HEK293 (cell line): ENCODE results near the gene AIF1L.

ENCODE experiments used
- CTCF ChIA-PET: fragments of 350-600 bp; formaldehyde crosslinking; extraction: SDS; loops from one replicate; lab custom pipeline; 2021; ENCODE audit warnings: antibody characterized with exemption; lab: Yijun Ruan, JAX
- POLR2A ChIA-PET: fragments of 300-600 bp; formaldehyde crosslinking; extraction: SDS; loops from one replicate; lab custom pipeline; 2020; ENCODE audit warnings: antibody characterized with exemption, inconsistent platforms; lab: Yijun Ruan, JAX
- H3K27ac ChIP-seq: fragments of 200-500 bp; sonication (Bioruptor generic); 2 replicates; pipeline ENCODE4 v1.5.1; 2014; ENCODE audit warnings: low read depth, low read length, control low read depth, inconsistent platforms; ENCODE audit errors: extremely low read depth
- H3K36me3 ChIP-seq, 2 experiments: fragments of 200-500 bp in 1 of 2; sonication (Bioruptor generic) in 1 of 2; 1 replicate in 1 of 2; 2 replicates in 1 of 2; pipeline ENCODE4 v1.5.1; 2014 to 2017; ENCODE audit warnings: inconsistent platforms in 2 of 2, low read length in 2 of 2; ENCODE audit not compliant: control insufficient read depth in 2 of 2, insufficient read depth in 1 of 2
- H3K4me1 ChIP-seq: fragments of 200-500 bp; sonication (Bioruptor generic); 2 replicates; pipeline ENCODE4 v1.5.1; 2014; ENCODE audit warnings: mild to moderate bottlenecking, low read length, inconsistent platforms; ENCODE audit not compliant: control insufficient read depth, insufficient read depth
- H3K4me3 ChIP-seq: 2 replicates; pipeline ENCODE4 v1.5.1; 2011; ENCODE audit warnings: low read depth, mild to moderate bottlenecking, control low read depth, low read length, moderate library complexity
- H3K9me3 ChIP-seq: fragments of 200-500 bp; sonication (Bioruptor generic); 2 replicates; pipeline ENCODE4 v1.5.1; 2014; ENCODE audit warnings: low read depth, low read length, inconsistent platforms; ENCODE audit not compliant: control insufficient read depth, insufficient read depth
- GLIS1 ChIP-seq: fragments of 450-650 bp; formaldehyde crosslinking; IDR thresholded peaks from 2 replicates; pipeline ENCODE4 v1.5.1; 2016; ENCODE audit warnings: missing biosample characterization, missing genetic modification characterization
- OVOL3 ChIP-seq: fragments of 450-650 bp; formaldehyde crosslinking; IDR thresholded peaks from 2 replicates; pipeline ENCODE4 v1.5.1; 2016; ENCODE audit warnings: missing biosample characterization, missing genetic modification characterization
- PRDM1 ChIP-seq: fragments of 450-650 bp; formaldehyde crosslinking; IDR thresholded peaks from 2 replicates; pipeline ENCODE4; 2016; ENCODE audit warnings: missing biosample characterization, missing genetic modification characterization
- SP3 ChIP-seq: fragments of 450-650 bp; formaldehyde crosslinking; IDR thresholded peaks from 2 replicates; pipeline ENCODE4 v1.5.1; 2016; ENCODE audit warnings: missing biosample characterization, missing genetic modification characterization
- YY2 ChIP-seq: fragments of 450-650 bp; formaldehyde crosslinking; IDR thresholded peaks from 2 replicates; pipeline ENCODE4 v1.5.1; 2016; ENCODE audit warnings: missing biosample characterization, missing genetic modification characterization
- ZNF146 ChIP-seq: fragments of 450-650 bp; formaldehyde crosslinking; IDR thresholded peaks from 2 replicates; pipeline ENCODE4 v1.5.1; 2016; ENCODE audit warnings: missing biosample characterization, missing genetic modification characterization
- ZNF16 ChIP-seq: fragments of 450-650 bp; formaldehyde crosslinking; IDR thresholded peaks from 2 replicates; pipeline ENCODE4 v1.5.1; 2016; ENCODE audit warnings: low read depth, missing biosample characterization, missing genetic modification characterization
- ZNF223 ChIP-seq: fragments of 450-650 bp; formaldehyde crosslinking; IDR thresholded peaks from 2 replicates; pipeline ENCODE4 v1.5.1; 2016; ENCODE audit warnings: missing biosample characterization, missing genetic modification characterization
- ZNF266 ChIP-seq: fragments of 450-650 bp; formaldehyde crosslinking; IDR thresholded peaks from 2 replicates; pipeline ENCODE4 v1.5.1; 2016; ENCODE audit warnings: missing biosample characterization, missing genetic modification characterization, low read depth
- ZNF302 ChIP-seq: fragments of 450-650 bp; formaldehyde crosslinking; IDR thresholded peaks from 2 replicates; pipeline ENCODE4 v1.5.1; 2016; ENCODE audit warnings: missing biosample characterization, missing genetic modification characterization, low read depth
- ZNF423 ChIP-seq: fragments of 450-650 bp; formaldehyde crosslinking; IDR thresholded peaks from 2 replicates; pipeline ENCODE4 v1.5.1; 2016; ENCODE audit warnings: missing biosample characterization, missing genetic modification characterization
- ZNF510 ChIP-seq: fragments of 450-650 bp; formaldehyde crosslinking; IDR thresholded peaks from 2 replicates; pipeline ENCODE4 v1.5.1; 2018; ENCODE audit warnings: mild to moderate bottlenecking, missing genetic modification characterization, missing biosample characterization; ENCODE audit not compliant: insufficient replicate concordance
- ZNF513 ChIP-seq: fragments of 450-650 bp; IDR thresholded peaks from 2 replicates; pipeline ENCODE4 v1.5.1; 2018; ENCODE audit warnings: missing biosample characterization, missing genetic modification characterization
- ZNF518A ChIP-seq: fragments of 450-650 bp; formaldehyde crosslinking; conservative IDR thresholded peaks from 2 replicates; pipeline ENCODE4 v1.5.1; 2016; ENCODE audit warnings: low read depth, missing biosample characterization, missing genetic modification characterization
- ZNF549 ChIP-seq: fragments of 450-650 bp; IDR thresholded peaks from 2 replicates; pipeline ENCODE4 v1.5.1; 2018; ENCODE audit warnings: missing biosample characterization, missing genetic modification characterization, mild to moderate bottlenecking, inconsistent platforms, moderate library complexity
- ZNF624 ChIP-seq: fragments of 450-650 bp; formaldehyde crosslinking; IDR thresholded peaks from 2 replicates; pipeline ENCODE4 v1.5.1; 2017; ENCODE audit warnings: missing biosample characterization, missing genetic modification characterization
- ZNF76 ChIP-seq: fragments of 450-650 bp; formaldehyde crosslinking; IDR thresholded peaks from 2 replicates; pipeline ENCODE4; 2016; ENCODE audit warnings: low read depth, missing biosample characterization, missing genetic modification characterization, borderline replicate concordance
- ZSCAN16 ChIP-seq: fragments of 450-650 bp; formaldehyde crosslinking; IDR thresholded peaks from 2 replicates; pipeline ENCODE4 v1.5.1; 2016; ENCODE audit warnings: missing biosample characterization, missing genetic modification characterization
- TF ChIP-seq, protein P1 (sequence below): fragments of 450-650 bp; formaldehyde crosslinking; IDR thresholded peaks from 2 replicates; pipeline ENCODE4 v1.5.1; 2016; ENCODE audit warnings: missing biosample characterization, missing genetic modification characterization

Gene AIF1L

GRCh38 chr9:131162886-131163285 is 66.6 kb downstream of the AIF1L start (continued):
- TF ChIP-seq, protein P1, sequence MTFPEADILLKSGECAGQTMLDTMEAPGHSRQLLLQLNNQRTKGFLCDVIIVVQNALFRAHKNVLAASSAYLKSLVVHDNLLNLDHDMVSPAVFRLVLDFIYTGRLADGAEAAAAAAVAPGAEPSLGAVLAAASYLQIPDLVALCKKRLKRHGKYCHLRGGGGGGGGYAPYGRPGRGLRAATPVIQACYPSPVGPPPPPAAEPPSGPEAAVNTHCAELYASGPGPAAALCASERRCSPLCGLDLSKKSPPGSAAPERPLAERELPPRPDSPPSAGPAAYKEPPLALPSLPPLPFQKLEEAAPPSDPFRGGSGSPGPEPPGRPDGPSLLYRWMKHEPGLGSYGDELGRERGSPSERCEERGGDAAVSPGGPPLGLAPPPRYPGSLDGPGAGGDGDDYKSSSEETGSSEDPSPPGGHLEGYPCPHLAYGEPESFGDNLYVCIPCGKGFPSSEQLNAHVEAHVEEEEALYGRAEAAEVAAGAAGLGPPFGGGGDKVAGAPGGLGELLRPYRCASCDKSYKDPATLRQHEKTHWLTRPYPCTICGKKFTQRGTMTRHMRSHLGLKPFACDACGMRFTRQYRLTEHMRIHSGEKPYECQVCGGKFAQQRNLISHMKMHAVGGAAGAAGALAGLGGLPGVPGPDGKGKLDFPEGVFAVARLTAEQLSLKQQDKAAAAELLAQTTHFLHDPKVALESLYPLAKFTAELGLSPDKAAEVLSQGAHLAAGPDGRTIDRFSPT (tag by site-specific recombination), result no peak
- TF ChIP-seq ZNF549 (tag by site-specific recombination), result no peak
- TF ChIP-seq, all 188 proteins: peak for 0

- peaks cover 0 to 62% of the 10 kb centered on the region in 2 experiments; a peak in 1 of 3 replicates for H3K36me3 ChIP-seq
- CTCF ChIA-PET, result interaction anchor here (0.6 to 1.7 kb wide), 5 partner anchors 12 to 182 kb away, joined by 3 to 7 read pairs (median 7); no protein-coding TSS in a partner anchor
- H3K4me3 ChIP-seq, result no peak overlapping the region
- H3K27ac ChIP-seq, result no peak overlapping the region
- no peaks in the 10 kb centered on the region for H3K9me3 ChIP-seq
- no peaks in the 10 kb centered on the region for H3K4me1 ChIP-seq
- TF ChIP-seq ZNF146 (tag by site-specific recombination) (peak; percentile 62; the same call in 1 of the 2 replicates), ZNF223 (tag by site-specific recombination) (no peak), ZNF266 (tag by site-specific recombination) (no peak)
- POLR2A ChIA-PET, result no interaction called here
These were observed 69.2 kb downstream of the AIF1L start for GRCh38 chr9:131165523-131165922.

DNA sequence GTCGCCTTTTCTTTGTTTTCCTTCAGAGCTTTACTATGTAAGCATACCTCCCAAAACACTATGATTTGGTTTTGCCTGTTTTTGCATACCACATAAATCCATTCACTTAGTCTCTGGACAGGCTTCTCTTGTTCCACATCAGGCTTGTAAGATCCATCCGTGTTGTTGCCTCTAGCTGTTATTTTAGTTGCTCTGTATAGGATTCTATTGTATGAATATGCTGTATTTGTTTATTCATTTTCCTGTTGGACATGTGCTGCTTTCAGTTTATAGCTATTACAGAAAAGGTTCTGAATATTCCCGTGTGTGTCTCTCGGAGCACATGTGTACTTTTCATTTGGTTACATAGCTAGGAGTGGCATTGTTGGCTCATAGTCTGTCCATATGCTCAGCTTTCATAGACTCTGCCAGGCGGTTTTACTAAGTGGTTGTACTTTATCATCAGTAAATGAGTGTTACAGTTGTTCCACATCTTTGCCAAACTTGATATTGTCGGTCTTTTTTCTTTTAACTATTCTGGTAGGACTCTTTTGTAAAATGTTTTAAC is 70.9 kb downstream of the AIF1L start:
- no peak overlapping the region for H3K4me3 ChIP-seq
- no peak overlapping the region for H3K27ac ChIP-seq
- CTCF ChIA-PET, result interaction anchor here (0.7 to 2.8 kb wide), 5 partner anchors 10 to 170 kb away, joined by 3 to 22 read pairs (median 4); no protein-coding TSS in a partner anchor
- H3K9me3 ChIP-seq, result no peaks in the 10 kb centered on the region
- no peaks in the 10 kb centered on the region for H3K4me1 ChIP-seq
- POLR2A ChIA-PET, result no interaction called here
- H3K36me3 ChIP-seq, result peaks cover 0 to 52% of the 10 kb centered on the region in 2 experiments; a peak in 1 of 3 replicates
- TF ChIP-seq YY2 (no peak), ZNF513 (no peak), GLIS1 (tag by site-specific recombination) (no peak)
- TF ChIP-seq, all 188 proteins: peak for 0

DNA sequence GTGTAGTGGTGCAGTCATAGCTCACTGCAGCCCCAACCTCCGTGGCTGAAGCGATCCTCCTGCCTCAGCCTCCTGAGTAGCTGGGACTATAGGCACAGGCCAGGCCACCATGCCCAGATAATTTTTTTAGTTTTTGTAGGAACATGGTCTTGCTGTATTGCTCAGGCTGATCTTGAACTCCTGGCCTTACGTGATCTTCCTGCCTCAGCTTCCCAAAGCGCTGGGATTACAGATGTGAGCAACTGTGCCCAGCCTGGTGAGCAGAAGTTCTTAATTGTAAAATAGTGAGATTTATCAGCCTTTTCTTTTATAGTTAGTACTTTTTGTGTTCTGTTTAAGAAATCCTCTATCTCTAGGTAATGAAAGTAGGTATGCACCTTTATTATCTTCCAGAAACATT is 71.6 kb downstream of the AIF1L start:
- H3K36me3 ChIP-seq, result peaks cover 0 to 50% of the 10 kb centered on the region in 2 experiments; a peak in 1 of 3 replicates
- ChIA-PET CTCF (interaction anchor here (0.9 to 2.8 kb wide), 4 partner anchors 10 to 111 kb away, joined by 3 to 22 read pairs (median 4); no protein-coding TSS in a partner anchor), POLR2A (no interaction called here)
- no peak overlapping the region for H3K4me3 ChIP-seq
- no peaks in the 10 kb centered on the region for H3K4me1 ChIP-seq
- H3K27ac ChIP-seq, result no peak overlapping the region
- no peaks in the 10 kb centered on the region for H3K9me3 ChIP-seq
- TF ChIP-seq ZNF76 (tag by site-specific recombination) (no peak), SP3 (tag by site-specific recombination) (no peak), ZNF518A (no peak), PRDM1 (no peak), ZNF302 (no peak), ZNF423 (tag by site-specific recombination) (no peak), ZNF624 (no peak), ZSCAN16 (tag by site-specific recombination) (no peak), ZNF16 (no peak), OVOL3 (no peak), ZNF510 (tag by site-specific recombination) (no peak)
